GM19397 (cell line): ENCODE data around the gene MEPCE.

Experiments used
- ATAC-seq: cut with Tn5 transposase; IDR thresholded peaks from one replicate; pipeline ENCODE4 v1.9.1; 2021; ENCODE audit warnings: mild to moderate bottlenecking, moderate library complexity; ENCODE audit not compliant: unreplicated experiment

Gene MEPCE

GRCh38 chr7:100406767-100407166 is 22.9 kb upstream of the MEPCE start:
- ATAC-seq, result no peak

- no peak for ATAC-seq
Observed at GRCh38 chr7:100407285-100408180, 22.1 kb upstream of the MEPCE start.

DNA sequence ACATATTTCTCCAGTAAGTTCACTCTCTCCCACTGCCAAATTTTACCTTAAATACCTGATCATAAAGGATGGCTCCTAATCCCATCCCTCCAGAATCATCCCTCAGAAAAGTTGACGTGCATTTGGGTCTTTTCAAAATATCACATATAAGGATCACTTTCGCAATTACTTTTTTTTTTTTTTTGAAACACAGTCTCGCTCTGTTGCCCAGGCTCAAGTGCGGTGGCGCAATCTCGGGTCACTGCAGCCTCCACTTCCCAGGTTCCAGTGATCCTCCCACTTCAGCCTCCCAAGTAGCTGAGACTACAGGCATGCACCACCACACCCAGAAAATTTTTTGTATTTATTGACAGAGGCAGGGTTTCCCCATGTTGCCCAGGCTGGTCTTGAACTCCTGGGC is 18.5 kb upstream of the MEPCE start:
- no peak for ATAC-seq

GRCh38 chr7:100413346-100413745 is 16.3 kb upstream of the MEPCE start:
- ATAC-seq, result no peak

DNA sequence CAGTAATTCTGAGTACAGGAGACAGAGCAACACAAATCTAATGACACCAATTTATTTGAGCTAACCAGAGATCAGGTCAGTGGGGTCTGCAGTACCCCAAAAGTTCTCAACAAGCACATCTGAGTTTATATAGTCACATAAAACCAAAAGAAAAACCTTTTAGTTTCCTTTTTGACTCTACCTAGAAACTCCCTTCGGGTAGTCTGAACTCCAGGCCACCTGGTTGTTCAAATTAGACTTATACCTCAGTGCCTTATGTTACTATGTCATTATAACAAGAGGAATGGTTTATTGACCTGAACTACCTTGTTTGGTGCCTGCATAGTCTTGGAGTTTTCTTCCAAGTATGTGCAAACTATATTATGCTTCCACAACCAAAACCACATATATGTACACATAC is 15.7 kb upstream of the MEPCE start:
- no peak for ATAC-seq

DNA sequence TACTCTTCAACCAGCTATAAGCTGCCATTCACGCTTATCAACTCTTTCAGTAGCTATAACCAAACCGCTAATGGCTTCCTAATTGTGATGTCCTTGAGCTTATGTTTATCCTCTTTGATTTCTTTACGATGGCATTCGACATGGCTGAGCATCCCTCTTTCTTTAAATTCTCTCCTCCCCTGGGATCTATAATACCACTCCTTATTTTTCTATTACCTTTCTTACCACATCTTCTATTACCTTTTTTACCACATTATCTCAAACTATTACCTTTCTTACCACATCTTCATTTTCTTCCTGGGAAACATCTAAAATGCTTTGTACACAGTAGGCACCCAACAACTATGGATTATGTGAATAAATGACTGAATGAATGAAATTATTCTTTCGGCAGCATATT is 14.2 kb upstream of the MEPCE start:
- no peak for ATAC-seq

DNA sequence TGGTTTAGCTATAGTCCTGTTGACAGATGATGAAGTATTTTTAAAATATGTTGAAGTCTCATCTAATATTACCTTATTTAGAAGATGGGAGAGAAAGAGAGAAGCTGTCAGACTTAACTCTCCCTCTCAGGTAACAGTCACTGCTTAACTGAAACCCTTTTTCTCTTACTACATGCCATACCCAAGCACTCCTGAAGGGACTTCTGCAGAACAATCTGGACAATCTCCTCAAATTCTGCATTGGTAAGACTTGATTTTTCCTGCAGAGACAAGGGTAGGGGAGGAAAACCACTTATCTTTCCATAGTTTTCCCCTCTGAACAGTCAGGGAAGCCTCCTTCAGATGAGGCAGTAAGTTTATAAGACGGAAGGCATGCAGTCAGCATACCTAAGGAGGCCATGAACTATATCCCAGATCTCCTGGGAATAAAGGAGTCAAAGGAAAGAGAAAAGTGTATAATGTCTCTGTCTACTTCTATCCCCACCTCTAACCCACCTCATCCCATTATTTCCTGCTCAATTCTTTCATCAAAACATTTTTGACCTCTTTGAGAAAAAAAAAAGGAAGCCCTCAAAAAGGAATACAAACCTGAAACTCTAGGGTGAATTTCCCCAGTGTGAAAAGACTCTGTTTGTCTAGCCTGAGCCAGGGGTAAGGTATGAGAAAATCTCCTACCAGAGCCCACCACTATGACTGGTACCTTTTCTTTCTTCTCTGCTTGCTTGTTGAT is 10.5 kb upstream of the MEPCE start:
- no peak for ATAC-seq

GRCh38 chr7:100419660-100420226 is 9.9 kb upstream of the MEPCE start:
- no peak for ATAC-seq

GRCh38 chr7:100423315-100423714 is 6.3 kb upstream of the MEPCE start:
- ATAC-seq, result no peak

DNA sequence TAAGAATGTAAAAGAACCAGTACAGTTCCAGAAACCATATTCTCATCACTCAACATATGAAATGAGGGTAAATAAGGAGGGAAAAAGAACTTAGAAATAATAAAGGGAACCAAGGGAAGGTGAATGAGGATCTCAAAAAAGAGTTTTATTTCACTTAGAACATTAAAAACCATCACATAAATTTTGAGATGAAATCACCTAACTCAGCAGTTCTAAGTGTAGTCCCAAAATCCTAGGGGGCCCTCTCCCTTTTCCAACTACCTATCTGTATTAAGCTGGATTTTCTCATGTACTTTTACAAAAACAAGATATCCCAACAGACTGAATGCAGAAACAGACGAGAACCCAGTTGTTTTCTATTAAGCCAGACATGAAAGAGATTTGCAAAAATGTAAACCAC is 4.3 kb upstream of the MEPCE start:
- ATAC-seq, result no peak

GRCh38 chr7:100426516-100426915 is 3.1 kb upstream of the MEPCE start:
- no peak for ATAC-seq

- ATAC-seq, result no peak
Observed at GRCh38 chr7:100427762-100428198, 1.9 kb upstream of the MEPCE start.

- ATAC-seq, result peak; percentile 47
Observed at GRCh38 chr7:100428199-100428966, 1.2 kb upstream of the MEPCE start, which contains the start of gene ZCWPW1. ZCWPW1 (minus strand) TSS chr7:100428703; CDS start chr7:100420649, 8,054 bp downstream.

GRCh38 chr7:100428967-100429636 is 529 bp upstream of the MEPCE start:
- peak; percentile 54 for ATAC-seq

GRCh38 chr7:100430493-100431285 is 1.1 kb downstream of the MEPCE start:
- no peak for ATAC-seq

DNA sequence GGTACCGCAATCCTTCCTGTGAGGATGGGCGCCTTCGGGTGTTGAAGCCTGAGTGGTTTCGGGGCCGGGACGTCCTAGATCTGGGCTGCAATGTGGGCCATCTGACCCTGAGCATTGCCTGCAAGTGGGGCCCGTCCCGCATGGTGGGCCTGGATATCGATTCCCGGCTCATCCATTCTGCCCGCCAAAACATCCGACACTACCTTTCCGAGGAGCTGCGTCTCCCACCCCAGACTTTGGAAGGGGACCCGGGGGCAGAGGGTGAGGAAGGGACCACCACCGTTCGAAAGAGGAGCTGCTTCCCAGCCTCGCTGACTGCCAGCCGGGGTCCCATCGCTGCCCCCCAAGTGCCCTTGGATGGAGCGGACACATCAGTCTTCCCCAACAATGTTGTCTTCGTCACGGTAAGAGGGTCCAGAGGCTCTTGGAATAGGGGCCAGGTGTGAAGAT is 1.7 kb downstream of the MEPCE start:
- ATAC-seq, result no peak

GRCh38 chr7:100432053-100432452 is 2.4 kb downstream of the MEPCE start:
- no peak for ATAC-seq

GRCh38 chr7:100432621-100433275 is 3.1 kb downstream of the MEPCE start:
- ATAC-seq, result no peak

DNA sequence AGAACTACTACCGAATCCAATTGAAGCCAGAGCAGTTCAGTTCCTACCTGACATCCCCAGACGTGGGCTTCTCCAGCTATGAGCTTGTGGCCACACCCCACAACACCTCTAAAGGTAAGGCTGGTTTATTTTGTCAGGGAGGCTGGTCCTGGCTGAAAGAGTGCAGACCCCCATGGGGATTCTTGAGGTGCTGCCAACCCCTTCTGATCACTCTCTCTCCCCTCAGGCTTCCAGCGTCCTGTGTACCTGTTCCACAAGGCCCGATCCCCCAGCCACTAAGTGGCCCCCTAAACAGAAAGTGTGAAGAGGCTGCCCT is 3.6 kb downstream of the MEPCE start:
- no peak for ATAC-seq
